ENCODE measurements around the gene PIK3C2G.
"Not testable (repeated sequence)": the region's sequence is repeated elsewhere in the genome, so short reads cannot be mapped to it uniquely, and the experiment has no call there.

Gene PIK3C2G

GRCh38 chr12:18483698-18484325 lies 222.5 kb downstream of the PIK3C2G start:
- no peak overlapping the region for H3K4me3 ChIP-seq (ENCODE audit: low read depth, low read length)
- DNase-seq (ENCODE audit: low read depth): no peak
- TF ChIP-seq CTCF (conservative IDR thresholded peaks at IDR 0.05; ENCODE audit: low read depth, low read length): no peak

- no peak for DNase-seq (ENCODE audit: low read depth)
- H3K4me3 ChIP-seq (ENCODE audit: low read depth, low read length): no peak overlapping the region
- no peak for TF ChIP-seq CTCF (conservative IDR thresholded peaks at IDR 0.05; ENCODE audit: low read depth, low read length)
Observed at GRCh38 chr12:18486036-18486435, 224.7 kb downstream of the PIK3C2G start.

- TF ChIP-seq CTCF (conservative IDR thresholded peaks at IDR 0.05; ENCODE audit: low read depth, low read length): no peak
- no peak for DNase-seq (ENCODE audit: low read depth)
- no peak overlapping the region for H3K4me3 ChIP-seq (ENCODE audit: low read depth, low read length)
Observed at GRCh38 chr12:18487509-18487908, 226.2 kb downstream of the PIK3C2G start.

- H3K4me3 ChIP-seq (ENCODE audit: low read depth, low read length): no peak overlapping the region
- DNase-seq (ENCODE audit: low read depth): peak; percentile 82
- TF ChIP-seq CTCF (conservative IDR thresholded peaks at IDR 0.05; ENCODE audit: low read depth, low read length): no peak
Observed at GRCh38 chr12:18492372-18493025, 231.2 kb downstream of the PIK3C2G start.

- H3K4me3 ChIP-seq (ENCODE audit: low read depth, low read length): no peak overlapping the region
- no peak for TF ChIP-seq CTCF (conservative IDR thresholded peaks at IDR 0.05; ENCODE audit: low read depth, low read length)
- DNase-seq (ENCODE audit: low read depth): peak; percentile 11
Observed at GRCh38 chr12:18496156-18496555, 234.8 kb downstream of the PIK3C2G start.

- H3K4me3 ChIP-seq (ENCODE audit: low read depth, low read length); DNase-seq (ENCODE audit: low read depth): not testable (repeated sequence)
Observed at GRCh38 chr12:18500160-18500574, 238.8 kb downstream of the PIK3C2G start.

- DNase-seq (ENCODE audit: low read depth); H3K4me3 ChIP-seq (ENCODE audit: low read depth, low read length): not testable (repeated sequence)
Observed at GRCh38 chr12:18500736-18501135, 239.4 kb downstream of the PIK3C2G start.

GRCh38 chr12:18502422-18502968 lies 241.2 kb downstream of the PIK3C2G start:
- DNase-seq (ENCODE audit: low read depth): no peak
- no peak for TF ChIP-seq CTCF (conservative IDR thresholded peaks at IDR 0.05; ENCODE audit: low read depth, low read length)
- no peak overlapping the region for H3K4me3 ChIP-seq (ENCODE audit: low read depth, low read length)

Measured in choroid plexus epithelial cell (primary cell).